Astrocyte (in vitro differentiated cells and primary cell): ENCODE measurements around the gene FRS2.

ENCODE experiments used
- CTCF ChIP-seq: IDR thresholded peaks from 2 replicates; pipeline ENCODE4 v1.5.1; 2011; ENCODE audit warnings: low read depth, mild to moderate bottlenecking, inconsistent platforms, low read length, moderate library complexity; ENCODE audit not compliant: insufficient read depth
- EZH2 ChIP-seq: IDR thresholded peaks from 2 replicates; pipeline ENCODE4 v1.6.1; 2012; ENCODE audit warnings: mild to moderate bottlenecking, low read length, inconsistent platforms; ENCODE audit not compliant: insufficient read depth

GRCh38 chr12:69473262-69473661 lies 3.1 kb downstream of the FRS2 start:
- TF ChIP-seq CTCF (no peak), EZH2 (no peak)
